GM12878 (cell line): Measurements from ENCODE around the gene PREP. TPM values are rescaled to one million over a fixed set of nuclear protein-coding genes. Genes with fewer than 3 reads are reported as not detected.
A peak's percentile ranks its signal among the peaks of the same experiment; 100 is the strongest.

ENCODE experiments used
- ATAC-seq: fragments of 200-7000 bp; cut with Tn5 transposase; 3 replicates; pipeline ENCODE4 v1.9.1; 2020; ENCODE audit warnings: mild to moderate bottlenecking, moderate library complexity
- BruUV-seq: library from RNA; stranded (reverse); fragments of 400-500 nt; replicated peaks from 2 replicates; lab custom pipeline; 2021; lab: Mats Ljungman, UMichigan
- CTCF ChIA-PET: fragments of 300-600 bp; sonication (Branson Sonifier 250); formaldehyde crosslinking; extraction: SDS; loops from one replicate; lab custom pipeline; 2021; ENCODE audit warnings: inconsistent platforms; lab: Yijun Ruan, JAX
- POLR2A ChIA-PET: fragments of 350-600 bp; formaldehyde crosslinking; extraction: SDS; loops from one replicate; lab custom pipeline; 2021; ENCODE audit warnings: inconsistent platforms; lab: Charles Lee
- RAD21 ChIA-PET: fragments of 300-600 bp; sonication (Branson Sonifier 250); formaldehyde crosslinking; loops from one replicate; lab custom pipeline; 2023; ENCODE audit warnings: antibody characterized with exemption; ENCODE audit not compliant: unreplicated experiment; lab: Charles Lee
- SMC1A ChIA-PET: fragments of 300-600 bp; sonication (Branson Sonifier 250); formaldehyde crosslinking; loops from one replicate; lab custom pipeline; 2023; ENCODE audit not compliant: unreplicated experiment, uncharacterized antibody; lab: Charles Lee
- DNase-seq: peaks from one replicate; pipeline ENCODE4 v3.0.0-alpha.2; 2011; ENCODE audit warnings: low read depth, low spot score
- FAIRE-seq: peaks from 3 replicates; lab custom pipeline; 2011; peaks lifted over from hg19 to GRCh38; lab: Jason Lieb, UNC
- H2AFZ ChIP-seq: 2 replicates; pipeline ENCODE4 v1.6.0; 2011; ENCODE audit warnings: low read depth, low read length, control low read depth; ENCODE audit not compliant: control insufficient read depth
- H3K27ac ChIP-seq: 2 replicates; pipeline ENCODE4 v1.5.1; 2011; ENCODE audit warnings: control low read depth; ENCODE audit not compliant: control insufficient read depth, insufficient read depth
- H3K27me3 ChIP-seq, 2 experiments: replicated peaks in 1 of 2; 2 replicates each; pipeline versions ENCODE4 v1.6.0 to v1.6.1; 2011; ENCODE audit warnings: low read length in 1 of 2; ENCODE audit not compliant: control insufficient read depth in 2 of 2, insufficient read depth in 2 of 2
- H3K36me3 ChIP-seq, 2 experiments: 2 replicates each; pipeline ENCODE4 v1.5.1; 2011; ENCODE audit warnings: low read length in 1 of 2; ENCODE audit not compliant: control insufficient read depth in 2 of 2, insufficient read depth in 2 of 2
- H3K4me1 ChIP-seq: 2 replicates; pipeline ENCODE4 v1.6.1; 2011; ENCODE audit warnings: mild to moderate bottlenecking, low read length, moderate library complexity, mixed read lengths; ENCODE audit not compliant: control insufficient read depth, insufficient read depth
- H3K4me2 ChIP-seq: 2 replicates; pipeline ENCODE4 v1.6.0; 2011; ENCODE audit warnings: control low read depth; ENCODE audit not compliant: control insufficient read depth, insufficient read depth
- H3K4me3 ChIP-seq: fragments of 200-600 bp; sonication (generic); 2 replicates; pipeline ENCODE4 v1.5.1; 2016
- H3K79me2 ChIP-seq: 2 replicates; pipeline ENCODE4 v1.6.0; 2011; ENCODE audit warnings: low read length; ENCODE audit not compliant: control insufficient read depth, insufficient read depth
- H3K9ac ChIP-seq: 2 replicates; pipeline ENCODE4 v1.8.0; 2011; ENCODE audit warnings: low read length, control low read depth, mixed read lengths; ENCODE audit not compliant: control insufficient read depth, insufficient read depth
- H3K9me3 ChIP-seq: replicated peaks from 3 replicates; pipeline ENCODE4 v1.5.1; 2011; ENCODE audit warnings: mild to moderate bottlenecking, low read length; ENCODE audit not compliant: control insufficient read depth, insufficient read depth
- H4K20me1 ChIP-seq: 2 replicates; pipeline ENCODE4 v1.6.0; 2011; ENCODE audit not compliant: control insufficient read depth, insufficient read depth
- CTCF ChIP-seq, 3 experiments: IDR thresholded peaks in 2 of 3; conservative IDR thresholded peaks in 1 of 3; 2 replicates each; pipeline ENCODE4 v1.5.1; 2011; ENCODE audit warnings: low read depth in 3 of 3, low read length in 3 of 3, mild to moderate bottlenecking in 3 of 3, control low read depth in 2 of 3, moderate library complexity in 2 of 3, inconsistent platforms in 1 of 3, mixed read lengths in 1 of 3; ENCODE audit not compliant: control insufficient read depth in 2 of 3, insufficient read depth in 1 of 3; ENCODE audit errors: extremely low read depth in 1 of 3
- RAD21 ChIP-seq: IDR thresholded peaks from 2 replicates; pipeline ENCODE4 v1.6.1; 2011; ENCODE audit warnings: mild to moderate bottlenecking, low read depth, low read length, moderate library complexity; ENCODE audit not compliant: insufficient read depth
- WGBS: methylation state at CpG from one replicate; pipeline ENCODE4 v1.1.6; 2016; ENCODE audit warnings: low lambda C conversion rate; ENCODE audit not compliant: insufficient replicate concordance, insufficient coverage; ENCODE audit errors: missing lambda C conversion rate; 5-methylcytosine and 5-hydroxymethylcytosine counted together
- in situ Hi-C: fragments of 300-500 bp; cut with MboI; formaldehyde crosslinking; loops from 9 replicates; pipeline ENCODE4 v1.14.3; 2018; ENCODE audit warnings: mixed read lengths
- intact Hi-C: fragments of 100-400 bp; cut with micrococcal nuclease; formaldehyde crosslinking; loops from one replicate; pipeline ENCODE4 v1.14.2; 2022; ENCODE audit not compliant: unreplicated experiment
- polyA plus RNA-seq, 11 experiments: library from polyadenylated mRNA; depleted of rRNA in 4 of 11; unstranded in 6 of 11; stranded (reverse) in 5 of 11; fragments of >200 nt; fragmentation: Nextera tagmentation in 4 of 11; fragmentation: Illumina TruSeq in 1 of 11; extraction: Ambion mirVana in 4 of 11; extraction: Trizol in 1 of 11; gene quantifications; 1 replicate in 1 of 11; 2 replicates in 10 of 11; pipeline versions ENCODE4 v1.2.1 to v1.2.3, GENCODE V29; 2011 to 2016; ENCODE audit warnings: inconsistent platforms in 2 of 11, missing spikeins in 2 of 11, low read depth in 1 of 11
- total RNA-seq, 4 experiments: library from RNA; depleted of rRNA in 3 of 4; stranded (reverse); fragments of >200 nt in 3 of 4; fragmentation: Illumina TruSeq in 1 of 4; extraction: Trizol in 1 of 4; gene quantifications; 2 replicates each; pipeline versions ENCODE4 v1.2.1 to v1.2.3, GENCODE V29; 2013 to 2021
- TF ChIP-seq, protein P1 (sequence below): fragments of 450-650 bp; IDR thresholded peaks from 2 replicates; pipeline ENCODE4 v1.6.1; 2018; ENCODE audit warnings: mild to moderate bottlenecking, low read depth, moderate library complexity; ENCODE audit not compliant: partially characterized antibody

Gene PREP
- total and polyA plus RNA-seq, 10 of the 15 experiments (the other 5 are each of a cell fraction or from before 2014, with no cell fraction given) = 6.5 to 33.6 (median 18.1) TPM

- H4K20me1 ChIP-seq = no peaks in the 10 kb centered on the region
- no peaks in the 10 kb centered on the region for H3K27me3 ChIP-seq
- FAIRE-seq (no peak), ATAC-seq (no peak)
- CTCF ChIA-PET = interaction anchor here (0.6 to 10.6 kb wide), 19 partner anchors 11 to 849 kb away, joined by 3 to 95 read pairs (median 4); partner anchors contain the start of genes PRDM1 and PREP
- H2AFZ ChIP-seq = no peak overlapping the region
- in situ Hi-C loops = loop anchor here (25.0 kb wide), 1 partner anchor 1060 kb away; no protein-coding TSS in a partner anchor
- BruUV-seq = no TSS peak
- RAD21 ChIA-PET = interaction anchor here (0.9 to 9.4 kb wide), 16 partner anchors 21 to 1068 kb away, joined by 3 to 184 read pairs (median 4); no protein-coding TSS in a partner anchor
- H3K4me3 ChIP-seq = no peak overlapping the region
- H3K27ac ChIP-seq = no peak overlapping the region
- no peaks in the 10 kb centered on the region for H3K36me3 ChIP-seq
- H3K4me2 ChIP-seq = no peak overlapping the region
- POLR2A ChIA-PET = interaction anchor here (0.5 to 3.2 kb wide), 6 partner anchors 11 to 730 kb away, joined by 3 to 41 read pairs (median 6); no protein-coding TSS in a partner anchor
- H3K9ac ChIP-seq = no peak overlapping the region
- SMC1A ChIA-PET = interaction anchor here (0.8 to 10.8 kb wide), 16 partner anchors 8 to 770 kb away, joined by 3 to 90 read pairs (median 14); partner anchors contain the start of gene PRDM1
- peaks cover 7% of the 10 kb centered on the region for H3K9me3 ChIP-seq
- intact Hi-C loops = no loop called here
- TF ChIP-seq RAD21 = peak; percentile 19; the same call in 1 of the 2 replicates
- TF ChIP-seq, protein P1, sequence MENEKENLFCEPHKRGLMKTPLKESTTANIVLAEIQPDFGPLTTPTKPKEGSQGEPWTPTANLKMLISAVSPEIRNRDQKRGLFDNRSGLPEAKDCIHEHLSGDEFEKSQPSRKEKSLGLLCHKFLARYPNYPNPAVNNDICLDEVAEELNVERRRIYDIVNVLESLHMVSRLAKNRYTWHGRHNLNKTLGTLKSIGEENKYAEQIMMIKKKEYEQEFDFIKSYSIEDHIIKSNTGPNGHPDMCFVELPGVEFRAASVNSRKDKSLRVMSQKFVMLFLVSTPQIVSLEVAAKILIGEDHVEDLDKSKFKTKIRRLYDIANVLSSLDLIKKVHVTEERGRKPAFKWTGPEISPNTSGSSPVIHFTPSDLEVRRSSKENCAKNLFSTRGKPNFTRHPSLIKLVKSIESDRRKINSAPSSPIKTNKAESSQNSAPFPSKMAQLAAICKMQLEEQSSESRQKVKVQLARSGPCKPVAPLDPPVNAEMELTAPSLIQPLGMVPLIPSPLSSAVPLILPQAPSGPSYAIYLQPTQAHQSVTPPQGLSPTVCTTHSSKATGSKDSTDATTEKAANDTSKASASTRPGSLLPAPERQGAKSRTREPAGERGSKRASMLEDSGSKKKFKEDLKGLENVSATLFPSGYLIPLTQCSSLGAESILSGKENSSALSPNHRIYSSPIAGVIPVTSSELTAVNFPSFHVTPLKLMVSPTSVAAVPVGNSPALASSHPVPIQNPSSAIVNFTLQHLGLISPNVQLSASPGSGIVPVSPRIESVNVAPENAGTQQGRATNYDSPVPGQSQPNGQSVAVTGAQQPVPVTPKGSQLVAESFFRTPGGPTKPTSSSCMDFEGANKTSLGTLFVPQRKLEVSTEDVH = no peak
- peak in 1 of 3 experiments; percentile 29; a peak in 1 of 6 replicates for TF ChIP-seq CTCF (IDR thresholded peaks at IDR 0.05 in 2 of 3, conservative IDR thresholded peaks at IDR 0.05 in 1 of 3; ENCODE audit: control insufficient read depth in 2 of 3, extremely low read depth in 1 of 3, insufficient read depth in 1 of 3, low read depth in 3 of 3, low read length in 3 of 3)
- TF ChIP-seq, all 136 proteins: peak for 2
- no peak for DNase-seq
- Histone ChIP-seq H3K79me2 (no peaks in the 10 kb centered on the region), H3K4me1 (peaks cover 10% of the 10 kb centered on the region)
- 95% methylated on average over 2 of the region's 2 CpGs for WGBS
Measured at GRCh38 chr6:105452376-105452775, 49.5 kb upstream of the PREP start.
